Fibroblast of lung (primary cell): ENCODE results near the gene RCOR1. TPM values are rescaled to one million over a fixed set of nuclear protein-coding genes. Genes with fewer than 3 reads are reported as not detected.

Experiments
- DNase-seq, 2 donors: peaks; one replicate each; pipeline versions ENCODE4 v3.0.0 to v3.0.0-alpha.2; 2010; ENCODE audit warnings: low read depth in 2 of 2
- H2AFZ ChIP-seq: 2 replicates; pipeline ENCODE4 v1.5.1; 2012; ENCODE audit warnings: low read length, control low read depth, inconsistent platforms
- H3K27ac ChIP-seq: 2 replicates; pipeline ENCODE4 v1.5.1; 2011; ENCODE audit warnings: low read length, control low read depth; ENCODE audit not compliant: insufficient read depth
- H3K27me3 ChIP-seq: 2 replicates; pipeline ENCODE4 v1.5.1; 2011; ENCODE audit warnings: mild to moderate bottlenecking, low read length; ENCODE audit not compliant: control insufficient read depth, insufficient read depth
- H3K36me3 ChIP-seq: 2 replicates; pipeline ENCODE4 v1.5.1; 2011; ENCODE audit warnings: low read length; ENCODE audit not compliant: control insufficient read depth, insufficient read depth
- H3K4me1 ChIP-seq: 2 replicates; pipeline ENCODE4 v1.5.1; 2011; ENCODE audit warnings: low read length; ENCODE audit not compliant: control insufficient read depth, insufficient read depth; ENCODE audit errors: extremely low read depth
- H3K4me2 ChIP-seq: 2 replicates; pipeline ENCODE4 v1.5.1; 2011; ENCODE audit warnings: low read length, control low read depth; ENCODE audit not compliant: insufficient read depth; ENCODE audit errors: extremely low read depth
- H3K4me3 ChIP-seq, 4 experiments: fragments of 200-600 bp in 1 of 4; sonication (generic) in 1 of 4; replicated peaks in 1 of 4; 2 replicates each; pipeline ENCODE4 v1.5.1; 2011 to 2016; ENCODE audit warnings: low read length in 4 of 4, low read depth in 3 of 4, mild to moderate bottlenecking in 3 of 4, control low read depth in 2 of 4, inconsistent platforms in 1 of 4, mixed read lengths in 1 of 4; ENCODE audit not compliant: insufficient read depth in 1 of 4; ENCODE audit errors: control extremely low read depth in 1 of 4
- H3K79me2 ChIP-seq: 2 replicates; pipeline ENCODE4 v1.5.1; 2012; ENCODE audit warnings: mild to moderate bottlenecking, low read length, inconsistent platforms; ENCODE audit not compliant: control insufficient read depth, insufficient read depth
- H3K9ac ChIP-seq: 2 replicates; pipeline ENCODE4 v1.5.1; 2011; ENCODE audit warnings: mild to moderate bottlenecking, low read length, control low read depth; ENCODE audit not compliant: insufficient read depth
- H3K9me3 ChIP-seq: 2 replicates; pipeline ENCODE4 v1.5.1; 2012; ENCODE audit warnings: low read depth, low read length; ENCODE audit not compliant: control insufficient read depth, insufficient read depth
- H4K20me1 ChIP-seq: 2 replicates; pipeline ENCODE4 v1.5.1; 2011; ENCODE audit warnings: low read length; ENCODE audit not compliant: control insufficient read depth, insufficient read depth; ENCODE audit errors: extremely low read depth
- EZH2 ChIP-seq: IDR thresholded peaks from 2 replicates; pipeline ENCODE4 v1.5.1; 2012; ENCODE audit warnings: low read length, control low read depth, mild to moderate bottlenecking; ENCODE audit errors: missing control alignments
- polyA plus RNA-seq, 2 donors: library from polyadenylated mRNA; depleted of rRNA in 1 of 2; stranded (reverse) in 1 of 2; unstranded in 1 of 2; fragments of >200 nt; gene quantifications; 2 replicates each; pipeline ENCODE4 v1.2.1, GENCODE V29; 2011 to 2012; ENCODE audit warnings: missing spikeins in 1 of 2
- total RNA-seq: library from RNA; depleted of rRNA; stranded (reverse); fragments of >200 nt; gene quantifications from 2 replicates; pipeline ENCODE4 v1.2.1, GENCODE V29; 2014
- TF ChIP-seq, protein P1 (sequence below), 2 donors: IDR thresholded peaks in 1 of 2; conservative IDR thresholded peaks in 1 of 2; 1 replicate in 1 of 2; 2 replicates in 1 of 2; pipeline ENCODE4 v1.5.1; 2011 to 2012; ENCODE audit warnings: low read length in 2 of 2, control low read depth in 1 of 2, inconsistent platforms in 1 of 2, low read depth in 1 of 2, mild to moderate bottlenecking in 1 of 2

RCOR1 gene
- total and polyA plus RNA-seq, 2 donors (not counting 1 experiment from before 2014, with no cell fraction given), result 11.4 to 19.6 TPM

- H3K9ac ChIP-seq, result no peak overlapping the region
- H3K4me2 ChIP-seq, result no peak overlapping the region
- H3K36me3 ChIP-seq, result no peaks in the 10 kb centered on the region
- H3K79me2 ChIP-seq, result no peaks in the 10 kb centered on the region
- no peaks in the 10 kb centered on the region for H3K4me1 ChIP-seq
- H3K27me3 ChIP-seq, result no peaks in the 10 kb centered on the region
- no peaks in the 10 kb centered on the region for H4K20me1 ChIP-seq
- no peak overlapping the region for H3K27ac ChIP-seq
- no peak overlapping the region for H2AFZ ChIP-seq
- H3K4me3 ChIP-seq, result no peak overlapping the region
- peak; percentile 21 to 71 for DNase-seq
- no peak for TF ChIP-seq EZH2
- TF ChIP-seq, protein P1, sequence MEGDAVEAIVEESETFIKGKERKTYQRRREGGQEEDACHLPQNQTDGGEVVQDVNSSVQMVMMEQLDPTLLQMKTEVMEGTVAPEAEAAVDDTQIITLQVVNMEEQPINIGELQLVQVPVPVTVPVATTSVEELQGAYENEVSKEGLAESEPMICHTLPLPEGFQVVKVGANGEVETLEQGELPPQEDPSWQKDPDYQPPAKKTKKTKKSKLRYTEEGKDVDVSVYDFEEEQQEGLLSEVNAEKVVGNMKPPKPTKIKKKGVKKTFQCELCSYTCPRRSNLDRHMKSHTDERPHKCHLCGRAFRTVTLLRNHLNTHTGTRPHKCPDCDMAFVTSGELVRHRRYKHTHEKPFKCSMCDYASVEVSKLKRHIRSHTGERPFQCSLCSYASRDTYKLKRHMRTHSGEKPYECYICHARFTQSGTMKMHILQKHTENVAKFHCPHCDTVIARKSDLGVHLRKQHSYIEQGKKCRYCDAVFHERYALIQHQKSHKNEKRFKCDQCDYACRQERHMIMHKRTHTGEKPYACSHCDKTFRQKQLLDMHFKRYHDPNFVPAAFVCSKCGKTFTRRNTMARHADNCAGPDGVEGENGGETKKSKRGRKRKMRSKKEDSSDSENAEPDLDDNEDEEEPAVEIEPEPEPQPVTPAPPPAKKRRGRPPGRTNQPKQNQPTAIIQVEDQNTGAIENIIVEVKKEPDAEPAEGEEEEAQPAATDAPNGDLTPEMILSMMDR (conservative IDR thresholded peaks at IDR 0.05 in 1 of 2, IDR thresholded peaks at IDR 0.05 in 1 of 2; ENCODE audit: low read depth in 1 of 2, low read length in 2 of 2), result no peak
- no peaks in the 10 kb centered on the region for H3K9me3 ChIP-seq
These were observed 40.3 kb upstream of the RCOR1 start for GRCh38 chr14:102551995-102552705.

GRCh38 chr14:102554821-102555819 lies 37.3 kb upstream of the RCOR1 start:
- H3K4me3 ChIP-seq, result peak overlapping the region; percentile 48 to 71 (median 57)
- H3K9ac ChIP-seq, result peak overlapping the region; percentile 73
- no peaks in the 10 kb centered on the region for H3K36me3 ChIP-seq
- DNase-seq, result peak; percentile 27 to 44
- H3K27me3 ChIP-seq, result no peaks in the 10 kb centered on the region
- H3K4me1 ChIP-seq, result no peaks in the 10 kb centered on the region
- H3K27ac ChIP-seq, result peak overlapping the region; percentile 43
- no peaks in the 10 kb centered on the region for H3K79me2 ChIP-seq
- TF ChIP-seq, protein P1 (conservative IDR thresholded peaks at IDR 0.05 in 1 of 2, IDR thresholded peaks at IDR 0.05 in 1 of 2; ENCODE audit: low read depth in 1 of 2, low read length in 2 of 2), result no peak
- TF ChIP-seq EZH2, result no peak
- no peaks in the 10 kb centered on the region for H4K20me1 ChIP-seq
- H3K9me3 ChIP-seq, result no peaks in the 10 kb centered on the region
- H2AFZ ChIP-seq, result peak overlapping the region; percentile 69
- peak overlapping the region; percentile 80 for H3K4me2 ChIP-seq

DNA sequence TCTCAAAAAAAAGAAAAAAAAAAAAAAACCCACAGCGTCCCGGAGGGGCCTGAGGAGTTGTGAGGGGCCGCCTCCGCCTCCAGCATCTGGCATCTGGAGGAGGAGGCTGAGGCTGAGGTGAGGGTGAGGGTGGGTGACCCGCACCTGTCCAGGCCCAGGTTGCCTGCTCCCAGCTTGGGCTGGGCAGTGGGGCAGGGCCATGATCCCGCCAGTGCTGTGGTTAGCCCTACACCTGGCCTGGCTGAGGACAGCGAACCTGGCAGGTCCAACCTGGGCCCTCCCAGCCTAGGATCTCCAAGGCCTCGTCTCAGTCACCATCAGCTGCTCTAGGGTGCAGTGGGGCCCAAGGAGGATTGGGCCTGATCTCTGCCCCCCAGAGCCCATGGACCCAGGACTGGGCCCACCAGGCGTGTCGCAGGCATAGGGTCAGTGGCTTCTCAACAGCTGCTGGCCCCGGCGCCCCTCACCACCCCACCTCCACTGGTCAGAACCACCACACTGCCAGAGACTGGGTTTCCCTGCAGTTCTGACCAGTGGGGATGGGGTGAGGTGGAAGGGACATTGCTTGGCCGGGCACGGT lies 36.3 kb upstream of the RCOR1 start:
- H3K9me3 ChIP-seq, result no peaks in the 10 kb centered on the region
- H3K9ac ChIP-seq, result no peak overlapping the region
- no peaks in the 10 kb centered on the region for H3K36me3 ChIP-seq
- H3K4me1 ChIP-seq, result no peaks in the 10 kb centered on the region
- DNase-seq, result no peak
- H3K79me2 ChIP-seq, result no peaks in the 10 kb centered on the region
- H3K4me2 ChIP-seq, result no peak overlapping the region
- TF ChIP-seq EZH2, result no peak
- TF ChIP-seq, protein P1 (conservative IDR thresholded peaks at IDR 0.05 in 1 of 2, IDR thresholded peaks at IDR 0.05 in 1 of 2; ENCODE audit: low read depth in 1 of 2, low read length in 2 of 2), result no peak
- H2AFZ ChIP-seq, result no peak overlapping the region
- H3K27me3 ChIP-seq, result no peaks in the 10 kb centered on the region
- no peak overlapping the region for H3K4me3 ChIP-seq
- no peaks in the 10 kb centered on the region for H4K20me1 ChIP-seq
- no peak overlapping the region for H3K27ac ChIP-seq
